Measurements from ENCODE around the gene SLC37A3.

GRCh38 chr7:140423501-140423900, 25.2 kb upstream of the SLC37A3 start:
- TF ChIP-seq POLR2A (IDR thresholded peaks at IDR 0.05; ENCODE audit: low read depth, low read length) (no peak), POLR2AphosphoS5 (IDR thresholded peaks at IDR 0.05; ENCODE audit: low read depth, low read length) (no peak), TAF1 (IDR thresholded peaks at IDR 0.05; ENCODE audit: low read depth, low read length) (no peak), PAX5 (IDR thresholded peaks at IDR 0.05; ENCODE audit: insufficient read depth, low read length, severe bottlenecking) (no peak), POU2F2 (IDR thresholded peaks at IDR 0.05; ENCODE audit: low read depth, low read length) (no peak), SPI1 (IDR thresholded peaks at IDR 0.05; ENCODE audit: low read depth, low read length) (no peak)

All from GM12891 (cell line).